GM20000 (cell line): ENCODE measurements around the gene ITGB4.

Experiments used
- DNase-seq: peaks from one replicate; pipeline ENCODE4 v3.0.0; 2012; ENCODE audit warnings: low spot score
- TF ChIP-seq, protein P1 (sequence below): IDR thresholded peaks from 2 replicates; pipeline ENCODE4 v1.5.1; 2012; ENCODE audit warnings: mild to moderate bottlenecking, control low read depth; ENCODE audit errors: extremely low read depth, missing control alignments

ITGB4 gene

DNA sequence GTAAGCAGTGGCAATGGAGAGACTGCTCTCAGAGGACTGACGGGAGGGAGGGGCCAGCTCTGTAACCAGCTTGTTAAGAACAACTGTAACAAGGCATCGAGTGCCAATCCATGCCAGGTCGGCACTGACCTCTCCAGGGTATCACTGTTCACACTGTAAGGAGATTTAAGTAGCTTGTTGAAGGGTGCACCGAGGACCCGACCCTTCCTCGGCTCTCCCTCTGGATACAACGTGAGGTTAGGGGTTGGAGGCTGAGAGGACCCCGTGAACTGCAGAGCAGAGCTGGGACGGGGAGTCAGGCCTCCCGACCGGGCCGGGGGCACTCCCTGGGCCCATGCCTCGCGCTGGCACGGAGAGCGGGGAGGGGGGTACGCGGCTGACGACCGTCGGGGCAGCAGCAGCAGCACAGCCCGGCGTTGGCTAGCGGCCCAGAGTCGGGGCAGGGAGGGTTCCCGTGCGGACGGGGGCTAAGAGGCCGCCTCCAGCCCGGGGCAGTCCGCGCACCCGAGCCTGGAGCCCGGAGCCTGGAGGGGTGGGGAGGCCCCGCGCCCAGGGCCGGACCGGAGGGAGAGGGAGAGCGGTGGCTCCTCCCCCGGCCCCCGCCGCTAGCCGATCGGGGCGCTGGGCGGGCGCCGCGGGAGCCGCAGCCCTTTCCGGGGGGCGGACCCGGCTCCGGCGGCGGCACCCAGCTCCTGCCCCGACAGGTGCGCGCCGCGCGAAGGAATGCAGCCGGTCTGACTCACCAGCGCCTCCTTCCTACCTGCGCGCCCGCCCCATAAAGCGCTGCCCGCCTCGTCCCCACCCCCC lies at the start of gene ITGB4:
Gene ITGB4 (plus strand): TSS at position 804 of the 807 bp plus-strand sequence. CDS start 3,245 bp downstream, outside the sequence.
- DNase-seq, result peak; percentile 92
- TF ChIP-seq, protein P1, sequence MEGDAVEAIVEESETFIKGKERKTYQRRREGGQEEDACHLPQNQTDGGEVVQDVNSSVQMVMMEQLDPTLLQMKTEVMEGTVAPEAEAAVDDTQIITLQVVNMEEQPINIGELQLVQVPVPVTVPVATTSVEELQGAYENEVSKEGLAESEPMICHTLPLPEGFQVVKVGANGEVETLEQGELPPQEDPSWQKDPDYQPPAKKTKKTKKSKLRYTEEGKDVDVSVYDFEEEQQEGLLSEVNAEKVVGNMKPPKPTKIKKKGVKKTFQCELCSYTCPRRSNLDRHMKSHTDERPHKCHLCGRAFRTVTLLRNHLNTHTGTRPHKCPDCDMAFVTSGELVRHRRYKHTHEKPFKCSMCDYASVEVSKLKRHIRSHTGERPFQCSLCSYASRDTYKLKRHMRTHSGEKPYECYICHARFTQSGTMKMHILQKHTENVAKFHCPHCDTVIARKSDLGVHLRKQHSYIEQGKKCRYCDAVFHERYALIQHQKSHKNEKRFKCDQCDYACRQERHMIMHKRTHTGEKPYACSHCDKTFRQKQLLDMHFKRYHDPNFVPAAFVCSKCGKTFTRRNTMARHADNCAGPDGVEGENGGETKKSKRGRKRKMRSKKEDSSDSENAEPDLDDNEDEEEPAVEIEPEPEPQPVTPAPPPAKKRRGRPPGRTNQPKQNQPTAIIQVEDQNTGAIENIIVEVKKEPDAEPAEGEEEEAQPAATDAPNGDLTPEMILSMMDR, result no peak

DNA sequence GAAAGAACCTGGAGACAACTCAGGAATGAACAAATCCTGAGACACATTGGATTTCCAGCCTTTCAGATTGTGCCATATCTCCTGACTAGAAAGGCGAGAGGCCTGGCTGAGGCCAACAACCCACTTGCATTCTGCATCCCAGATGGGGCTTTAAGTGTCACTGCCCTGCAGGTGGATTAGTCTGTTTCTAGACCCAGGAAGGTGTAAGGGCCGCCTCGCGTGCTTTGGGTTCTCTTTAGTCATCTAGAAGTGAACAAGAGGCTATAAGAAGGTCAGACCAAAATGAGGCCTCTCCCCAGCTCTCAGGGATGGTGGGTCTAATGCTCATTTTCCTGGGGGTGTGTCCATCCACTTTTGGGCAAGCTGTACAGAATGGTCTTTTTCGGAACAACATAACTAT lies 49.2 kb upstream of the ITGB4 start:
- TF ChIP-seq, protein P1, result no peak
- DNase-seq, result no peak

DNA sequence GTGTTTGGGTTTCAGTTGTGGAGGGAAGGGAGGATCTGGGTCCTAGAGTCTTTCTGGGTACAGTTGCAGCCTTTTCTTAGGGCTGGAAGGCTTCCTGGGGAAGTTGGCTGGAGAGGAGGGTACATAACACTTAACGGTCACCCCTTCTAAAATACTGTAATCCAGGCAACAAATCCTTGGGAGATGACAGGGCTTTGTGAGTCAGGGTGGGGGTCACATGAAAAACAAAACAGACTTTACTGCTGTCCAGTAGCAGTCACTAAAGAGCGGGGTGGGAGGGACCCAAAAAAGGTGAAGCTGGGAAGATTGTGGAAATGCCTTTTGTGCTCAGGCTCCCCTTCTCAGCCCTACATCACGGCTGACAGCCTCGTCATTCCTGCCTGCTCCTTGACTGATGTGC lies 47.8 kb upstream of the ITGB4 start:
- TF ChIP-seq, protein P1, result no peak
- DNase-seq, result no peak

DNA sequence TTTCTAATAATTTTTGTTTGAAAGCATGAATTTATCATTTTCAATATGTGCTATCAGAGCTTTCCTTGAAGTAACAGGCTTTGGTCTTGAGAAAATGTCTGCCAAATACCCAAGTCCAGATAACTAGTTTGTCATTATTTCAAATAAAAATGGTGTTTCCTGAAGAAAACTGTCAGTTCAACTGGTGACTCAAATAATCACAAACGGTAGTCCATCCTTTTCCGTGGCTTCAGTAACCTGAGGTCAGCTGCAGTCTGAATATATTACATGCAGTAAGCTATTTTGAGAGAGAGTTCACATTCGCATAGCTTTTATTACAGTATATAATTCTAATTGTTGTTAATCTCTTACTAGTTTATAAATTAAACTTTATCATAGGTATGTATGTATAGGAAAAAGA lies 44.8 kb upstream of the ITGB4 start:
- TF ChIP-seq, protein P1, result no peak
- no peak for DNase-seq

DNA sequence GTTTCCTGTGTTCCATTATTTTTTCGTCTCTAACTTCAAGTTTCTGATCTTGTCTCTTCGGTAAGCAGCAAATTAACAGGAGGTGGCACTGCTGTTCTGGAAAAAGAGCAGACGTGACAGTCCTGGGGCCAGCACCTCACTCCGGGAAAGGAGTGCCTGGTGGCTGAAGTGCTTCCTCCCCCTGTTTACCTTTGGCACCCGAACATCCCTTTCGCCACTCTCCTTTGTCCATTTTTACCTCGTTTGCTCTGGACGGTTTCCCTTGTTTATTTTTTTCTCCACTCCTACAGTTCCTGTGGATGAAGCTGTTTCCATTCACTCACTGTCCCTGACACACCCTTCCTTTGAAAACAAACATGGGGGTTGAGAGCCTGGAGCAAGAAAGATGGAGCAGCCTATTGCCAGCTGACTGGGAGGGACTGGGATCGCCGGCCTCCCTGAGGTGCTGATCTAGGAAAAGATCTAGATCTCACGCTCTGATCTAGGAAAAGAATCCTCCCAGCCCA lies 41.5 kb upstream of the ITGB4 start:
- DNase-seq, result no peak
- TF ChIP-seq, protein P1, result no peak

DNA sequence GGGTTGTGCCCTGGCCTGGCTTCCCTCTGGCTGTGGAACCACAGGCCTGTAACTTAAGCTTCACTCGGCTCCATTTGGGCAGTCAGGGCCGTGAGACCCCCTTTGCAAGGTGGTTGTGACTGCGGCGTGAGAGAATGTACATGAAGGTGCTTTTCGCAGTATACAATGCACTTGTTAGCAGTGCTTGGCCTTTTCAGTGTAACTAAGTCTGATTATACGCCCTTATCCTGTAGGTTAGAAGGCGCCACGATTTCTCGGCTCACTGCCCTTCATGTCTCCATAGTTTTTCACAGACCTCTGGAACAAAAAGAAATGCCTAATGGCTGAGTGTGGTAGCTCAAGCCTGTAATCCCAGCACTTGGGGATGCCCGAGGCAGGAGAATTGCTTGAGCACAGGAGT lies 40.8 kb upstream of the ITGB4 start:
- DNase-seq, result no peak
- TF ChIP-seq, protein P1, result no peak

DNA sequence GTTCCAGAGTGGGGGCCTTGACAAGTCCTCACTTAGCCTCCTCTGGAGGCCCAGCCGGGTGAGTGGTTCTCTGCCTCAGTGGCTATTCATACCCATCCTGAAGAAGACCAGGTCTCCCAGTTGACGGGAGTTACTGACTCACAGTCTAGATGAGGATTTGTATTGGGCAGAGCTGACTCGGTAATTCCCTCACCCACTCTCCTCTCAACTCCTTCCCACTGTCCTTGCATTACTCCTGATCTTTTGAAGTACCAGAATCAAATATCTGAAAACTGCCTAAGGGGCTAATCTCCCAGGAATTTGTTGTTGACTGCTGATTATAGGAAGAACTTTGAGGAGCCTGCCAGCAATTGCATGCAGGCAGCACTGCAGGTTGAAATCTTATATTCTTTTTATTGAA lies 40.0 kb upstream of the ITGB4 start:
- no peak for DNase-seq
- TF ChIP-seq, protein P1, result no peak
